Right lobe of liver (tissue), 6 donors: ENCODE data around the gene TNFRSF6B. TPM values are rescaled to one million over a fixed set of nuclear protein-coding genes. Genes with fewer than 3 reads are reported as not detected.
A peak's percentile ranks its signal among the peaks of the same experiment; 100 is the strongest.

Experiments used
- ATAC-seq, 4 donors: fragments of 200-7000 bp; cut with Tn5 transposase; one replicate each; pipeline ENCODE4 v1.9.1; 2020; ENCODE audit warnings: mild to moderate bottlenecking in 4 of 4, moderate library complexity in 4 of 4
- DNase-seq, 3 donors: peaks; one replicate each; pipeline ENCODE4 v3.0.0-alpha.2; 2020
- H3K27ac ChIP-seq, 3 donors: fragments of 200-600 bp; one replicate each; pipeline ENCODE4 v1.8.0; 2022
- H3K27me3 ChIP-seq, 2 donors: fragments of 200-600 bp; one replicate each; pipeline ENCODE4 v1.8.0; 2022
- H3K36me3 ChIP-seq, 4 donors: fragments of 200-600 bp; sonication (generic) in 1 of 4; one replicate each; pipeline versions ENCODE4 v1.5.1 to v1.8.0; 2017 to 2022; ENCODE audit warnings: control low read depth in 1 of 4
- H3K4me1 ChIP-seq, 4 donors: fragments of 200-600 bp; sonication (generic) in 1 of 4; one replicate each; pipeline versions ENCODE4 v1.5.1 to v1.8.0; 2017 to 2022; ENCODE audit warnings: control low read depth in 1 of 4
- H3K4me3 ChIP-seq, 3 donors: fragments of 200-600 bp; one replicate each; pipeline ENCODE4 v1.8.0; 2022
- H3K9me3 ChIP-seq, 4 donors: fragments of 200-600 bp; sonication (generic) in 1 of 4; one replicate each; pipeline versions ENCODE4 v1.5.1 to v1.8.0; 2017 to 2022; ENCODE audit warnings: control low read depth in 1 of 4
- CTCF ChIP-seq, 4 donors: fragments of 200-600 bp in 3 of 4; fragments of 450-650 bp in 1 of 4; IDR thresholded peaks; one replicate each; pipeline versions ENCODE4 v1.5.1 to v1.8.0; 2016 to 2022; ENCODE audit warnings: antibody characterized with exemption in 4 of 4, mild to moderate bottlenecking in 2 of 4
- POLR2A ChIP-seq: fragments of 450-650 bp; IDR thresholded peaks from one replicate; pipeline ENCODE4 v1.6.1; 2017; ENCODE audit warnings: antibody characterized with exemption, mild to moderate bottlenecking
- WGBS: methylation state at CpG from one replicate; pipeline ENCODE4 v1.1.6; 2018; ENCODE audit warnings: low coverage, low lambda C conversion rate; ENCODE audit not compliant: insufficient coverage; ENCODE audit errors: missing lambda C conversion rate; 5-methylcytosine and 5-hydroxymethylcytosine counted together
- intact Hi-C, 2 donors: fragments of 100-400 bp; cut with DNase I; formaldehyde crosslinking; loops; one replicate each; pipeline versions ENCODE4 v1.11.2 to v1.14.1; 2022
- total RNA-seq, 6 experiments: library from RNA; depleted of rRNA in 2 of 6; stranded (reverse); fragments of >200 nt in 2 of 6; fragmentation: NEBNext Ultra II Directional in 3 of 6; extraction: Animal tissue kit (Norgen Biotek cat#: 25700) in 3 of 6; gene quantifications; one replicate each; pipeline versions ENCODE4 v1.1.0 to v1.2.4, GENCODE V29; 2016 to 2023
- donor health status: DM: no; HTN: yes; CAD: no.
- donor health status: DM: no; HTN: no; CAD: no.
- donor health status: DM: no; HTN: no; CAD: no.
- donor health status: DM: no; HTN: yes; CAD: no.
- donor health status: DM: no; HTN: yes; CAD: no.

The TNFRSF6B gene
- total RNA-seq, 6 experiments from 2014 or later, result 0.56 to 1.0 (median 0.62) TPM; not detected in 3

GRCh38 chr20:63687419-63688178, 8.9 kb upstream of the TNFRSF6B start:
- no peak for TF ChIP-seq POLR2A
- TF ChIP-seq CTCF (IDR thresholded peaks at IDR 0.05), result no peak
- H3K4me1 ChIP-seq, result no peaks in the 10 kb centered on the region
- 100% methylated on average over 1 of the region's 29 CpGs for WGBS
- H3K4me3 ChIP-seq, result no peak overlapping the region
- no peaks in the 10 kb centered on the region for H3K36me3 ChIP-seq
- no peaks in the 10 kb centered on the region for H3K9me3 ChIP-seq
- H3K27me3 ChIP-seq, result no peaks in the 10 kb centered on the region
- ATAC-seq (no peak), DNase-seq (no peak)
- peak overlapping the region; percentile 58 to 91 (median 71) for H3K27ac ChIP-seq
- intact Hi-C loops, result no loop called here

GRCh38 chr20:63688228-63689045, 8.0 kb upstream of the TNFRSF6B start:
- Histone ChIP-seq H3K36me3 (no peaks in the 10 kb centered on the region), H3K4me3 (no peak overlapping the region), H3K9me3 (no peaks in the 10 kb centered on the region), H3K27me3 (no peaks in the 10 kb centered on the region), H3K27ac (peak overlapping the region in 2 of 3 donors; percentile 71 to 91), H3K4me1 (no peaks in the 10 kb centered on the region)
- ATAC-seq (no peak), DNase-seq (no peak)
- TF ChIP-seq POLR2A (no peak), CTCF (IDR thresholded peaks at IDR 0.05) (no peak)
- intact Hi-C loops, result no loop called here
- WGBS, result 100% methylated on average over 1 of the region's 31 CpGs

GRCh38 chr20:63689046-63690002, 7.1 kb upstream of the TNFRSF6B start:
- WGBS, result 95% methylated on average over 4 of the region's 44 CpGs
- Histone ChIP-seq H3K4me3 (no peak overlapping the region), H3K36me3 (no peaks in the 10 kb centered on the region), H3K4me1 (no peaks in the 10 kb centered on the region), H3K27me3 (no peaks in the 10 kb centered on the region), H3K27ac (no peak overlapping the region), H3K9me3 (no peaks in the 10 kb centered on the region)
- ATAC-seq (no peak), DNase-seq (no peak)
- intact Hi-C loops, result no loop called here
- TF ChIP-seq POLR2A (no peak), CTCF (IDR thresholded peaks at IDR 0.05) (no peak)
